ENCODE results near the gene KRR1.

GRCh38 chr12:75539889-75540288 lies 28.5 kb upstream of the KRR1 start:
- TF ChIP-seq CTCF (IDR thresholded peaks at IDR 0.05) (no peak), POLR2A (IDR thresholded peaks at IDR 0.05) (no peak)
